Natural killer cell (primary cell): ENCODE data around the gene ERI3. TPM values are rescaled to one million over a fixed set of nuclear protein-coding genes. Genes with fewer than 3 reads are reported as not detected.

Experiments
- ATAC-seq, 3 donors: fragments of 150-1000 bp in 2 of 3; fragments of 200-7000 bp in 1 of 3; cut with Tn5 transposase; 1 replicate in 1 of 3; 2 replicates in 2 of 3; pipeline ENCODE4 v1.10.0; 2021; ENCODE audit warnings: mild to moderate bottlenecking in 2 of 3, moderate library complexity in 2 of 3
- DNase-seq, 2 donors: peaks; one replicate each; pipeline versions ENCODE4 v3.0.0 to v3.0.0-alpha.2; 2013 to 2021; ENCODE audit warnings: mixed read lengths in 1 of 2
- H3K27ac ChIP-seq: one replicate; pipeline ENCODE4 v1.5.1; 2013; ENCODE audit warnings: mild to moderate bottlenecking, low read length
- H3K27me3 ChIP-seq: one replicate; pipeline ENCODE4 v1.6.1; 2013; ENCODE audit warnings: low read length; ENCODE audit not compliant: control insufficient read depth, insufficient read depth
- H3K36me3 ChIP-seq: one replicate; pipeline ENCODE4 v1.6.1; 2013; ENCODE audit warnings: low read length; ENCODE audit not compliant: control insufficient read depth, insufficient read depth
- H3K4me1 ChIP-seq: one replicate; pipeline ENCODE4 v1.6.1; 2013; ENCODE audit warnings: low read length; ENCODE audit not compliant: control insufficient read depth, insufficient read depth
- H3K4me3 ChIP-seq: one replicate; pipeline ENCODE4 v1.5.1; 2013; ENCODE audit warnings: low read length
- H3K9me3 ChIP-seq: one replicate; pipeline ENCODE4 v1.6.1; 2013; ENCODE audit warnings: low read length; ENCODE audit not compliant: control insufficient read depth, insufficient read depth
- H3K27ac Mint-ChIP-seq, 2 donors: one replicate each; pipeline ENCODE4 v1.8.0; 2022; ENCODE audit warnings: mild to moderate bottlenecking in 2 of 2, mixed read lengths in 2 of 2, moderate library complexity in 1 of 2
- H3K27me3 Mint-ChIP-seq, 2 donors: one replicate each; pipeline ENCODE4 v1.8.0; 2022; ENCODE audit warnings: low read depth in 2 of 2, mixed read lengths in 2 of 2
- H3K36me3 Mint-ChIP-seq: one replicate; pipeline ENCODE4 v1.8.0; 2022; ENCODE audit warnings: mixed read lengths
- H3K4me1 Mint-ChIP-seq, 2 donors: one replicate each; pipeline ENCODE4 v1.8.0; 2022; ENCODE audit warnings: mixed read lengths in 2 of 2
- H3K4me3 Mint-ChIP-seq: one replicate; pipeline ENCODE4 v1.8.0; 2022; ENCODE audit warnings: mild to moderate bottlenecking, moderate library complexity, mixed read lengths
- H3K9me3 Mint-ChIP-seq, 2 donors: one replicate each; pipeline ENCODE4 v1.8.0; 2022; ENCODE audit warnings: mixed read lengths in 2 of 2
- CTCF ChIP-seq: fragments of 200-600 bp; IDR thresholded peaks from one replicate; pipeline ENCODE4 v1.8.0; 2022; ENCODE audit warnings: antibody characterized with exemption
- WGBS: methylation state at CpG from one replicate; pipeline ENCODE4 v1.1.7; 2013; ENCODE audit warnings: missing lambda C conversion rate; ENCODE audit not compliant: insufficient coverage; 5-methylcytosine and 5-hydroxymethylcytosine counted together
- intact Hi-C: fragments of 100-400 bp; cut with micrococcal nuclease; formaldehyde crosslinking; loops from one replicate; pipeline ENCODE4 v1.14.2; 2022
- total RNA-seq, 4 donors: library from RNA; stranded (reverse); fragments of 120-200 nt in 1 of 4; gene quantifications; one replicate each; pipeline versions ENCODE4 v1.2.3 to v1.2.4, GENCODE V29; 2013 to 2022

ERI3 gene
- total RNA-seq, 3 donors from 2014 or later (not counting 1 experiment from before 2014, with no cell fraction given), result 28.3 to 35.3 (median 30.4) TPM

GRCh38 chr1:44272992-44273391, 82.1 kb downstream of the ERI3 start:
- no peak overlapping the region for H3K27ac ChIP-seq
- Mint-ChIP-seq H3K4me3 (no peak overlapping the region), H3K27ac (no peak overlapping the region), H3K27me3 (no peaks in the 10 kb centered on the region), H3K36me3 (no peaks in the 10 kb centered on the region), H3K9me3 (no peaks in the 10 kb centered on the region), H3K4me1 (peaks cover 11 to 16% of the 10 kb centered on the region in 2 donors)
- no peaks in the 10 kb centered on the region for H3K27me3 ChIP-seq
- DNase-seq (no peak), ATAC-seq (no peak)
- no peaks in the 10 kb centered on the region for H3K9me3 ChIP-seq
- H3K4me1 ChIP-seq, result no peaks in the 10 kb centered on the region
- no peaks in the 10 kb centered on the region for H3K36me3 ChIP-seq
- TF ChIP-seq CTCF, result no peak
- WGBS, result 91% methylated on average over 3 of the region's 3 CpGs
- H3K4me3 ChIP-seq, result no peak overlapping the region
- intact Hi-C loops, result no loop called here

- TF ChIP-seq CTCF, result no peak
- no peaks in the 10 kb centered on the region for H3K27me3 Mint-ChIP-seq
- H3K27ac Mint-ChIP-seq, result no peak overlapping the region
- Histone ChIP-seq H3K36me3 (no peaks in the 10 kb centered on the region), H3K9me3 (no peaks in the 10 kb centered on the region), H3K27me3 (no peaks in the 10 kb centered on the region), H3K27ac (no peak overlapping the region), H3K4me3 (no peak overlapping the region), H3K4me1 (no peaks in the 10 kb centered on the region)
- 95% methylated on average over 3 of the region's 3 CpGs for WGBS
- H3K36me3 Mint-ChIP-seq, result no peaks in the 10 kb centered on the region
- no peak for ATAC-seq
- no peak for DNase-seq
- intact Hi-C loops, result no loop called here
- no peaks in the 10 kb centered on the region for H3K9me3 Mint-ChIP-seq
- H3K4me1 Mint-ChIP-seq, result peaks cover 11 to 21% of the 10 kb centered on the region in 2 donors
- no peak overlapping the region for H3K4me3 Mint-ChIP-seq
These were observed 83.4 kb downstream of the ERI3 start for GRCh38 chr1:44271646-44272045.

GRCh38 chr1:44270686-44271628, 84.1 kb downstream of the ERI3 start:
- Histone ChIP-seq H3K4me1 (no peaks in the 10 kb centered on the region), H3K4me3 (no peak overlapping the region), H3K9me3 (no peaks in the 10 kb centered on the region), H3K27ac (no peak overlapping the region), H3K36me3 (no peaks in the 10 kb centered on the region), H3K27me3 (no peaks in the 10 kb centered on the region)
- intact Hi-C loops, result no loop called here
- Mint-ChIP-seq H3K4me3 (no peak overlapping the region), H3K27me3 (no peaks in the 10 kb centered on the region), H3K36me3 (no peaks in the 10 kb centered on the region), H3K9me3 (no peaks in the 10 kb centered on the region), H3K4me1 (peaks cover 11 to 22% of the 10 kb centered on the region in 2 donors), H3K27ac (no peak overlapping the region)
- ATAC-seq (no peak), DNase-seq (no peak)
- 95% methylated on average over 6 of the region's 6 CpGs for WGBS
- no peak for TF ChIP-seq CTCF
